WTC11 (cell line): ENCODE data around the gene CGB7. TPM values are rescaled to one million over a fixed set of nuclear protein-coding genes. Genes with fewer than 3 reads are reported as not detected.

Experiments
- ATAC-seq: fragments of 200-7000 bp; cut with Tn5 transposase; 2 replicates; pipeline ENCODE4 v1.10.0; 2021; ENCODE audit warnings: mild to moderate bottlenecking, moderate library complexity
- CTCF ChIA-PET: fragments of 300-600 bp; sonication (Branson Sonifier 250); formaldehyde crosslinking; loops from one replicate; lab custom pipeline; 2021; ENCODE audit warnings: antibody characterized with exemption; lab: Charles Lee
- POLR2A ChIA-PET: fragments of 350-600 bp; sonication (Branson Sonifier 250); formaldehyde crosslinking; loops from one replicate; lab custom pipeline; 2021; ENCODE audit warnings: antibody characterized with exemption; lab: Charles Lee
- DNase-seq: peaks from one replicate; pipeline ENCODE4 v3.0.0; 2021; ENCODE audit warnings: low spot score
- H3K27ac Mint-ChIP-seq: 2 replicates; pipeline ENCODE4 v1.8.0; 2021; ENCODE audit warnings: mixed read lengths
- H3K27me3 Mint-ChIP-seq: 2 replicates; pipeline ENCODE4 v1.8.0; 2021; ENCODE audit warnings: low read depth, mild to moderate bottlenecking, moderate library complexity, mixed read lengths
- H3K36me3 Mint-ChIP-seq: 2 replicates; pipeline ENCODE4 v1.8.0; 2021; ENCODE audit warnings: mixed read lengths
- H3K4me1 Mint-ChIP-seq: 2 replicates; pipeline ENCODE4 v1.8.0; 2022; ENCODE audit warnings: mixed read lengths
- H3K4me3 Mint-ChIP-seq: 2 replicates; pipeline ENCODE4 v1.8.0; 2021; ENCODE audit warnings: mild to moderate bottlenecking, moderate library complexity, mixed read lengths
- H3K9me3 Mint-ChIP-seq: 2 replicates; pipeline ENCODE4 v1.8.0; 2021; ENCODE audit warnings: mixed read lengths
- ATF6 ChIP-seq: sonication (generic); formaldehyde crosslinking; IDR thresholded peaks from 2 replicates; pipeline ENCODE4 v1.8.1; 2023; ENCODE audit warnings: mild to moderate bottlenecking, missing genetic modification reagents
- CREB1 ChIP-seq: sonication (generic); formaldehyde crosslinking; IDR thresholded peaks from 2 replicates; pipeline ENCODE4 v1.8.0; 2023; ENCODE audit warnings: mild to moderate bottlenecking, missing genetic modification reagents
- ETV6 ChIP-seq: sonication (generic); formaldehyde crosslinking; IDR thresholded peaks from 2 replicates; pipeline ENCODE4 v1.8.1; 2022; ENCODE audit warnings: mild to moderate bottlenecking, missing genetic modification reagents
- FOXP1 ChIP-seq: sonication (generic); formaldehyde crosslinking; IDR thresholded peaks from 2 replicates; pipeline ENCODE4 v1.8.0; 2022; ENCODE audit warnings: missing genetic modification reagents, mild to moderate bottlenecking, moderate library complexity, borderline replicate concordance
- GABPB1 ChIP-seq: sonication (generic); formaldehyde crosslinking; IDR thresholded peaks from 2 replicates; pipeline ENCODE4 v1.8.1; 2023; ENCODE audit warnings: mild to moderate bottlenecking, missing genetic modification reagents
- IRF2 ChIP-seq: sonication (generic); formaldehyde crosslinking; IDR thresholded peaks from 2 replicates; pipeline ENCODE4 v1.8.0; 2022; ENCODE audit warnings: low read depth, missing genetic modification reagents, borderline replicate concordance
- NFATC4 ChIP-seq: fragments of 250-450 bp; sonication (Bioruptor Pico); IDR thresholded peaks from 2 replicates; pipeline ENCODE4 v1.9.0; 2021; ENCODE audit warnings: mild to moderate bottlenecking
- NR1H2 ChIP-seq: sonication (generic); formaldehyde crosslinking; IDR thresholded peaks from 2 replicates; pipeline ENCODE4 v1.9.0; 2021; ENCODE audit warnings: mild to moderate bottlenecking, moderate library complexity, missing genetic modification reagents
- NR3C1 ChIP-seq: sonication (generic); formaldehyde crosslinking; conservative IDR thresholded peaks from 2 replicates; pipeline ENCODE4 v1.8.1; 2023; ENCODE audit warnings: low read depth, mild to moderate bottlenecking, missing genetic modification reagents
- SMAD3 ChIP-seq: sonication (generic); formaldehyde crosslinking; IDR thresholded peaks from 2 replicates; pipeline ENCODE4 v1.8.0; 2022; ENCODE audit warnings: missing genetic modification reagents, mild to moderate bottlenecking, borderline replicate concordance
- TP53 ChIP-seq: sonication (generic); formaldehyde crosslinking; IDR thresholded peaks from 2 replicates; pipeline ENCODE4 v1.8.1; 2023; ENCODE audit warnings: mild to moderate bottlenecking, missing genetic modification reagents
- ZNF219 ChIP-seq: sonication (generic); formaldehyde crosslinking; IDR thresholded peaks from 2 replicates; pipeline ENCODE4 v1.8.0; 2023; ENCODE audit warnings: missing genetic modification reagents, mild to moderate bottlenecking, borderline replicate concordance
- ZNF396 ChIP-seq: fragments of 250-450 bp; sonication (Bioruptor Pico); IDR thresholded peaks from 2 replicates; pipeline ENCODE4 v1.8.0; 2021; ENCODE audit warnings: mild to moderate bottlenecking, moderate library complexity, borderline replicate concordance
- ZNF532 ChIP-seq: fragments of 250-450 bp; sonication (Bioruptor Pico); IDR thresholded peaks from 2 replicates; pipeline ENCODE4 v1.9.0; 2021; ENCODE audit warnings: mild to moderate bottlenecking, borderline replicate concordance
- ZSCAN18 ChIP-seq: fragments of 250-450 bp; sonication (Bioruptor Pico); IDR thresholded peaks from 2 replicates; pipeline ENCODE4 v2.1.2; 2022; ENCODE audit warnings: mild to moderate bottlenecking, moderate library complexity
- total RNA-seq: library from RNA; stranded (reverse); gene quantifications from 3 replicates; pipeline ENCODE4 v1.2.3, GENCODE V29; 2021
- TF ChIP-seq, protein P1 (sequence below): sonication (generic); formaldehyde crosslinking; conservative IDR thresholded peaks from 2 replicates; pipeline ENCODE4 v1.8.1; 2023; ENCODE audit warnings: mild to moderate bottlenecking, low read depth, missing genetic modification reagents, moderate library complexity
- TF ChIP-seq, protein P2 (sequence below): sonication (generic); formaldehyde crosslinking; IDR thresholded peaks from 2 replicates; pipeline ENCODE4 v1.8.1; 2023; ENCODE audit warnings: mild to moderate bottlenecking, moderate library complexity, missing genetic modification reagents
- TF ChIP-seq, protein P3 (sequence below): fragments of 250-450 bp; sonication (Bioruptor Pico); IDR thresholded peaks from 2 replicates; pipeline ENCODE4 v1.9.0; 2021; ENCODE audit warnings: moderate library complexity, mild to moderate bottlenecking, inconsistent platforms, borderline replicate concordance

Gene CGB7
- total RNA-seq, 1 experiment from 2014 or later, result 1.6 TPM

DNA sequence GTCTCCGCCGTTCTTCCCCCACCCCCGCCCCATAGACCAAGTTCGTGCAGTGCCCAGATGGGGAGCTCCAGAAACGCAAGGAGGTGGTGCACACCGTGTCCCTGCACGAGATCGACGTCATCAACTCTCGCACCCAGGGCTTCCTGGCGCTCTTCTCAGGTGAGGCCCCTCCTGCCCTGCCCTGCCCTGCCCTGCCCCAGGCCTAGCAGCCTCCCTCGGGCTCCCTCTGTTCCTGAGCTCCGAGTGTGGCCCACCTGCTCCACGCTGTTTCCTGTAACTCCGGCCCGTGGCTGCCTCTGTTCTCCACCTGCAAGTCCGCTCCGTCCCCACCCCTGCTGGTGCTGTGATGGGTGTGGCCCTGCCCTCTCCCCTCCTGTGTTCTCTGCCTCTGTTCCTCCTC, 47.1 kb downstream of the CGB7 start (continued):
- TF ChIP-seq, protein P1, sequence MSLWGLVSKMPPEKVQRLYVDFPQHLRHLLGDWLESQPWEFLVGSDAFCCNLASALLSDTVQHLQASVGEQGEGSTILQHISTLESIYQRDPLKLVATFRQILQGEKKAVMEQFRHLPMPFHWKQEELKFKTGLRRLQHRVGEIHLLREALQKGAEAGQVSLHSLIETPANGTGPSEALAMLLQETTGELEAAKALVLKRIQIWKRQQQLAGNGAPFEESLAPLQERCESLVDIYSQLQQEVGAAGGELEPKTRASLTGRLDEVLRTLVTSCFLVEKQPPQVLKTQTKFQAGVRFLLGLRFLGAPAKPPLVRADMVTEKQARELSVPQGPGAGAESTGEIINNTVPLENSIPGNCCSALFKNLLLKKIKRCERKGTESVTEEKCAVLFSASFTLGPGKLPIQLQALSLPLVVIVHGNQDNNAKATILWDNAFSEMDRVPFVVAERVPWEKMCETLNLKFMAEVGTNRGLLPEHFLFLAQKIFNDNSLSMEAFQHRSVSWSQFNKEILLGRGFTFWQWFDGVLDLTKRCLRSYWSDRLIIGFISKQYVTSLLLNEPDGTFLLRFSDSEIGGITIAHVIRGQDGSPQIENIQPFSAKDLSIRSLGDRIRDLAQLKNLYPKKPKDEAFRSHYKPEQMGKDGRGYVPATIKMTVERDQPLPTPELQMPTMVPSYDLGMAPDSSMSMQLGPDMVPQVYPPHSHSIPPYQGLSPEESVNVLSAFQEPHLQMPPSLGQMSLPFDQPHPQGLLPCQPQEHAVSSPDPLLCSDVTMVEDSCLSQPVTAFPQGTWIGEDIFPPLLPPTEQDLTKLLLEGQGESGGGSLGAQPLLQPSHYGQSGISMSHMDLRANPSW (CRISPR knock-in tag), result no peak
- TF ChIP-seq ATF6 (CRISPR knock-in tag) (no peak), GABPB1 (no peak)
- TF ChIP-seq, all 79 proteins: peak for 0

GRCh38 chr19:49009828-49010227, 47.7 kb downstream of the CGB7 start:
- Mint-ChIP-seq H3K4me1 (no peaks in the 10 kb centered on the region), H3K4me3 (no peak overlapping the region), H3K36me3 (peaks cover 42% of the 10 kb centered on the region), H3K27ac (no peak overlapping the region), H3K9me3 (no peaks in the 10 kb centered on the region), H3K27me3 (no peaks in the 10 kb centered on the region)
- ChIA-PET CTCF (interaction anchor here (0.6 to 3.4 kb wide), 6 partner anchors 8 to 139 kb away, joined by 3 to 30 read pairs (median 8); partner anchors contain the start of genes GYS1, LHB and RUVBL2), POLR2A (no interaction called here)
- ATAC-seq (no peak), DNase-seq (no peak)
- TF ChIP-seq CREB1 (CRISPR knock-in tag) (no peak), NFATC4 (CRISPR knock-in tag) (no peak), IRF2 (CRISPR knock-in tag) (no peak), ZNF396 (CRISPR knock-in tag) (no peak), ZNF532 (CRISPR knock-in tag) (no peak), ZSCAN18 (CRISPR knock-in tag) (no peak), NR3C1 (CRISPR knock-in tag) (no peak), TP53 (CRISPR knock-in tag) (no peak), ETV6 (no peak), NR1H2 (no peak), SMAD3 (CRISPR knock-in tag) (no peak), GABPB1 (no peak), FOXP1 (no peak), ZNF219 (no peak)
- TF ChIP-seq, protein P2, sequence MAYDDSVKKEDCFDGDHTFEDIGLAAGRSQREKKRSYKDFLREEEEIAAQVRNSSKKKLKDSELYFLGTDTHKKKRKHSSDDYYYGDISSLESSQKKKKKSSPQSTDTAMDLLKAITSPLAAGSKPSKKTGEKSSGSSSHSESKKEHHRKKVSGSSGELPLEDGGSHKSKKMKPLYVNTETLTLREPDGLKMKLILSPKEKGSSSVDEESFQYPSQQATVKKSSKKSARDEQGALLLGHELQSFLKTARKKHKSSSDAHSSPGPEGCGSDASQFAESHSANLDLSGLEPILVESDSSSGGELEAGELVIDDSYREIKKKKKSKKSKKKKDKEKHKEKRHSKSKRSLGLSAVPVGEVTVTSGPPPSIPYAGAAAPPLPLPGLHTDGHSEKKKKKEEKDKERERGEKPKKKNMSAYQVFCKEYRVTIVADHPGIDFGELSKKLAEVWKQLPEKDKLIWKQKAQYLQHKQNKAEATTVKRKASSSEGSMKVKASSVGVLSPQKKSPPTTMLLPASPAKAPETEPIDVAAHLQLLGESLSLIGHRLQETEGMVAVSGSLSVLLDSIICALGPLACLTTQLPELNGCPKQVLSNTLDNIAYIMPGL (CRISPR knock-in tag), result no peak
- TF ChIP-seq, protein P3, sequence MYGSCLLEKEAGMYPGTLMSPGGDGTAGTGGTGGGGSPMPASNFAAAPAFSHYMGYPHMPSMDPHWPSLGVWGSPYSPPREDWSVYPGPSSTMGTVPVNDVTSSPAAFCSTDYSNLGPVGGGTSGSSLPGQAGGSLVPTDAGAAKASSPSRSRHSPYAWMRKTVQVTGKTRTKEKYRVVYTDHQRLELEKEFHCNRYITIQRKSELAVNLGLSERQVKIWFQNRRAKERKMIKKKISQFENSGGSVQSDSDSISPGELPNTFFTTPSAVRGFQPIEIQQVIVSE, result no peak
- TF ChIP-seq, protein P1 (CRISPR knock-in tag), result no peak
